BLaER1 treated with 17β-estradiol and CSF1 and Interleukin-3, amounts not matched to agents 10 nM and 100 nM (cell line): Measurements from ENCODE around the gene ERV3-1.
"Not testable (repeated sequence)": the region's sequence is repeated elsewhere in the genome, so short reads cannot be mapped to it uniquely, and the experiment has no call there.

Experiments
- H3K27ac ChIP-seq, 11 experiments: shearing (Covaris generic); formaldehyde crosslinking; 2 replicates each; pipeline ENCODE4 v1.8.1; 2022
- H3K27me3 ChIP-seq, 11 experiments: shearing (Covaris generic); formaldehyde crosslinking; 2 replicates each; pipeline ENCODE4 v1.8.1; 2022
- H3K36me3 ChIP-seq, 11 experiments: shearing (Covaris generic); formaldehyde crosslinking; 2 replicates each; pipeline ENCODE4 v1.8.1; 2022
- H3K4me1 ChIP-seq, 10 experiments: shearing (Covaris generic); formaldehyde crosslinking; 2 replicates each; pipeline ENCODE4 v1.8.1; 2022
- H3K4me2 ChIP-seq, 11 experiments: shearing (Covaris generic); formaldehyde crosslinking; 2 replicates each; pipeline ENCODE4 v1.8.1; 2022
- H3K4me3 ChIP-seq, 10 experiments: shearing (Covaris generic); formaldehyde crosslinking; 2 replicates each; pipeline ENCODE4 v1.8.1; 2022
- H3K9ac ChIP-seq, 11 experiments: shearing (Covaris generic); formaldehyde crosslinking; 2 replicates each; pipeline ENCODE4 v1.8.1; 2022
- H3K9me3 ChIP-seq, 11 experiments: shearing (Covaris generic); formaldehyde crosslinking; replicated peaks in 1 of 11; 2 replicates each; pipeline ENCODE4 v1.8.1; 2022
- H4K20me1 ChIP-seq, 11 experiments: shearing (Covaris generic); formaldehyde crosslinking; 2 replicates each; pipeline ENCODE4 v1.8.1; 2022
- Cebpa-rat ChIP-seq, 11 experiments: shearing (Covaris generic); IDR thresholded peaks; 2 replicates each; pipeline ENCODE4 v1.8.1; 2022

ERV3-1 gene

DNA sequence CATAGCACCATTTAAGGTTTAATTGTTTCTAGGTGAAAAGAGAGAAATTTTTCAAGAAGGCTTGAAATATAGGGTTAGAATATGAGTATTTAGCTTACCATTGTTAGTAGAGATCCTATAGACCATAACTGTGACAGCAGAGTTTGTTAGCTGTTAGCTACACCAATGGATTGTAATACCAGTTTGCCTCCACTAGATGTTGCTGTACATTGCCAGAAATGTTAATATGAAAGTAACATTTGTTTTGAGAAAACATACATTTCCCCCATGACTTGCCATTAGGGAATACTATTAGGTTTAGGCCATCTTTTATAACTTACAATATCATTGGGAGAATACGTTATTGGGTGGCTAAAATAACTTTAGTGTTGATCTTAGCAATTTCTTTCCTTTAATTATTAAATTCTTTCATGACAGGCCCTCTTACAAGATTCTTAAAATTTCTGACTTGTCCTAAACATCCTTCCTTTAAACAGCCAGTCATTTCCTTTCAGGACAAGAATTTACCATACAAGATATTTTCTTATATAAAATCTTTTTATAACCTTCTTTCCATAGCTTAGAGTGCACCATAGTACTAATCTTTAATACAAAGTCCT lies 55.1 kb downstream of the ERV3-1 start:
- H4K20me1 ChIP-seq = no peaks in the 10 kb centered on the region
- H3K4me1 ChIP-seq = peaks cover 0 to 5% (median 0%) of the 10 kb centered on the region in 10 experiments; a peak in 1 of 20 replicates
- no peak overlapping the region for H3K4me3 ChIP-seq
- TF ChIP-seq Cebpa-rat (IDR thresholded peaks at IDR 0.05) = no peak
- no peaks in the 10 kb centered on the region for H3K36me3 ChIP-seq
- no peak overlapping the region for H3K27ac ChIP-seq
- H3K9ac ChIP-seq = no peak overlapping the region
- H3K27me3 ChIP-seq = no peaks in the 10 kb centered on the region
- no peak overlapping the region for H3K4me2 ChIP-seq
- H3K9me3 ChIP-seq = peaks cover 4 to 23% (median 11%) of the 10 kb centered on the region in 11 experiments; a peak in 14 of 22 replicates

DNA sequence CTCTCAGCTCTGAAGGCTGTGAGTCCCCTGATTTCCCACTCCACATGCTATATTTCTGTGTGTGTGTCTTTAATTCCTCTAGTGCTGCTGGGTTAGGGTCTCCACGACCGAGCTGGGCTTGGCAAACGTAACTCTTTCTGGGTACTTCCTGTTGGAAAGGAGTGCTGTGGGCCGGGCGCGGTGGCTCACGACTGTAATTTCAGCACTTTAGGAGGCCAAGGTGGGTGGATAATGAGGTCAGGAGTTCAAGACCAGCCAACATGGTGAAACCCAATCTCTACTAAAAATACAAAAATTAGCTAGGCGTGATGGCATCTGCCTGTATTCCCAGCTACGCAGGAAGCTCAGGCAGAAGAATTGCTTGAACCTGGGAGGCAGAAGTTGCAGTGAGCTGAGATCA lies 55.8 kb downstream of the ERV3-1 start:
- not testable (repeated sequence) for H3K4me2 ChIP-seq, H3K27me3 ChIP-seq, H3K4me3 ChIP-seq, H3K36me3 ChIP-seq, H3K4me1 ChIP-seq, H4K20me1 ChIP-seq, H3K27ac ChIP-seq, H3K9ac ChIP-seq
- peaks cover 0 to 16% (median 6%) of the 10 kb centered on the region in 11 experiments; a peak in 10 of 22 replicates for H3K9me3 ChIP-seq

GRCh38 chr7:64948774-64949173 lies 57.7 kb downstream of the ERV3-1 start:
- H3K9me3 ChIP-seq, H3K9ac ChIP-seq, H3K4me3 ChIP-seq: not testable (repeated sequence)

GRCh38 chr7:64947252-64948000 lies 59.1 kb downstream of the ERV3-1 start:
- H3K9ac ChIP-seq = no peak overlapping the region
- H3K4me2 ChIP-seq = no peak overlapping the region

More at GRCh38 chr7:64948774-64949173, 57.7 kb downstream of the ERV3-1 start:
- H3K36me3 ChIP-seq, H4K20me1 ChIP-seq, H3K27me3 ChIP-seq, H3K27ac ChIP-seq, H3K4me2 ChIP-seq, H3K4me1 ChIP-seq: not testable (repeated sequence)

DNA sequence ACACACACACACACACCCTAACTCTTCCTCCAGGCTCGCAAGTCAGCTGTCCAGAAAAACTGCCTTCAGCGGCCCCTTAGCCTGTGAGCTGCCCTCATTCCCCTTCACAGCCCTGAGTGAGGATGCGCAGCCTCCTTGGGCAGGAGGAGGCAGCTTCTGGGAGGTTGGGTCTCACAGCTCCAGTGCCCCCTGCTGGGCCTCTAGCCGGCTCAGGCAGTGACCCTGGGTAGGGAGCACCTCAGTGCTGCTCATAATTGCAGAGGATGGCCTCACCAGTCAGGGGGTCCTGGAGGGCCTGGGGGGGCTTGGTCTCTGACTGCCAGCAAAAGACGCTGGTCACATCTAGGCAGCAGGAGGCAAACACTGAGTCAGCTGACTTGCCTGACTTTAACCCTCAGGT lies 59.7 kb downstream of the ERV3-1 start:
- no peaks in the 10 kb centered on the region for H4K20me1 ChIP-seq
- H3K4me2 ChIP-seq = no peak overlapping the region
- H3K9me3 ChIP-seq = peaks cover 0 to 9% (median 0%) of the 10 kb centered on the region in 11 experiments; a peak in 4 of 22 replicates
- H3K36me3 ChIP-seq = no peaks in the 10 kb centered on the region
- no peak for TF ChIP-seq Cebpa-rat (IDR thresholded peaks at IDR 0.05)
- no peaks in the 10 kb centered on the region for H3K27me3 ChIP-seq
- H3K4me1 ChIP-seq = peaks cover 0 to 5% (median 0%) of the 10 kb centered on the region in 10 experiments; a peak in 1 of 20 replicates
- H3K4me3 ChIP-seq = no peak overlapping the region
- H3K9ac ChIP-seq = no peak overlapping the region
- no peak overlapping the region for H3K27ac ChIP-seq

More at GRCh38 chr7:64947252-64948000, 59.1 kb downstream of the ERV3-1 start:
- Histone ChIP-seq H3K27me3 (no peaks in the 10 kb centered on the region), H3K4me3 (no peak overlapping the region), H3K27ac (no peak overlapping the region), H3K36me3 (no peaks in the 10 kb centered on the region), H4K20me1 (no peaks in the 10 kb centered on the region), H3K9me3 (peaks cover 0 to 9% (median 0%) of the 10 kb centered on the region in 11 experiments; a peak in 4 of 22 replicates), H3K4me1 (peaks cover 0 to 5% (median 0%) of the 10 kb centered on the region in 10 experiments; a peak in 1 of 20 replicates)
- TF ChIP-seq Cebpa-rat (IDR thresholded peaks at IDR 0.05) = no peak

- H3K9me3 ChIP-seq = peaks cover 0 to 9% (median 0%) of the 10 kb centered on the region in 11 experiments; a peak in 4 of 22 replicates
- no peaks in the 10 kb centered on the region for H3K27me3 ChIP-seq
- no peak overlapping the region for H3K4me3 ChIP-seq
- no peak overlapping the region for H3K9ac ChIP-seq
- TF ChIP-seq Cebpa-rat (IDR thresholded peaks at IDR 0.05) = no peak
- no peaks in the 10 kb centered on the region for H3K36me3 ChIP-seq
- no peak overlapping the region for H3K4me2 ChIP-seq
- H3K4me1 ChIP-seq = peaks cover 0 to under 1% (median 0%) of the 10 kb centered on the region in 10 experiments; a peak in 1 of 20 replicates
- H4K20me1 ChIP-seq = no peaks in the 10 kb centered on the region
- H3K27ac ChIP-seq = no peak overlapping the region
Observed at GRCh38 chr7:64945503-64946175, 60.8 kb downstream of the ERV3-1 start.

- not testable (repeated sequence) for H3K4me2 ChIP-seq, H3K36me3 ChIP-seq, H3K9me3 ChIP-seq, H3K9ac ChIP-seq, H3K4me3 ChIP-seq, H3K27me3 ChIP-seq, H3K27ac ChIP-seq, H3K4me1 ChIP-seq, H4K20me1 ChIP-seq
Observed at GRCh38 chr7:64944667-64945502, 61.6 kb downstream of the ERV3-1 start.
